Liver (tissue), 9 donors: ENCODE results near the gene BCORL1. TPM values are rescaled to one million over a fixed set of nuclear protein-coding genes. Genes with fewer than 3 reads are reported as not detected.

Experiments used
- DNase-seq: peaks from one replicate; pipeline ENCODE4 v3.0.0-alpha.2; 2017; ENCODE audit warnings: low spot score
- H3K27ac ChIP-seq, 2 donors: one replicate each; pipeline ENCODE4 v1.7.0; 2013; ENCODE audit warnings: inconsistent platforms in 2 of 2, low read length in 2 of 2, control low read depth in 1 of 2, low read depth in 1 of 2, mild to moderate bottlenecking in 1 of 2
- H3K27me3 ChIP-seq, 4 donors: one replicate each; pipeline versions ENCODE4 v1.6.1 to v1.7.0; 2013; ENCODE audit warnings: low read length in 3 of 4, inconsistent platforms in 1 of 4, mild to moderate bottlenecking in 1 of 4, moderate library complexity in 1 of 4; ENCODE audit not compliant: control insufficient read depth in 4 of 4, insufficient read depth in 4 of 4
- H3K36me3 ChIP-seq, 4 donors: one replicate each; pipeline versions ENCODE4 v1.6.1 to v1.7.0; 2013; ENCODE audit warnings: low read length in 3 of 4, mild to moderate bottlenecking in 3 of 4, low read depth in 1 of 4, moderate library complexity in 1 of 4; ENCODE audit not compliant: control insufficient read depth in 4 of 4, insufficient read depth in 3 of 4
- H3K4me1 ChIP-seq, 4 donors: one replicate each; pipeline versions ENCODE4 v1.6.1 to v1.7.0; 2013; ENCODE audit warnings: low read length in 3 of 4, mild to moderate bottlenecking in 3 of 4, moderate library complexity in 1 of 4; ENCODE audit not compliant: control insufficient read depth in 4 of 4, insufficient read depth in 4 of 4
- H3K4me3 ChIP-seq, 3 donors: one replicate each; pipeline versions ENCODE4 v1.6.1 to v1.7.0; 2013; ENCODE audit warnings: low read length in 3 of 3, control low read depth in 1 of 3, low read depth in 1 of 3, mild to moderate bottlenecking in 1 of 3
- H3K9ac ChIP-seq, 2 donors: one replicate each; pipeline ENCODE4 v1.7.0; 2013; ENCODE audit warnings: low read length in 2 of 2, mild to moderate bottlenecking in 2 of 2, moderate library complexity in 2 of 2, control low read depth in 1 of 2, low read depth in 1 of 2
- H3K9me3 ChIP-seq, 4 donors: one replicate each; pipeline versions ENCODE4 v1.6.1 to v1.7.0; 2013; ENCODE audit warnings: low read length in 3 of 4; ENCODE audit not compliant: control insufficient read depth in 4 of 4
- ATF3 ChIP-seq: IDR thresholded peaks from 2 replicates; pipeline ENCODE4 v1.6.1; 2016; ENCODE audit warnings: antibody characterized with exemption
- CTCF ChIP-seq: fragments of 150-350 bp; IDR thresholded peaks from 2 replicates; pipeline ENCODE4 v1.5.1; 2017; ENCODE audit warnings: improper control_type of control experiment, low read depth, low read length; ENCODE audit not compliant: missing input control
- EGR1 ChIP-seq, 2 donors: IDR thresholded peaks; 2 replicates each; pipeline ENCODE4 v1.6.1; 2016 to 2018; ENCODE audit warnings: antibody characterized with exemption in 2 of 2, low read depth in 2 of 2
- FOXA2 ChIP-seq: IDR thresholded peaks from 2 replicates; pipeline ENCODE4 v1.6.1; 2016; ENCODE audit warnings: antibody characterized with exemption
- HNF4A ChIP-seq, 2 donors: conservative IDR thresholded peaks; 2 replicates each; pipeline ENCODE4 v1.6.1; 2016; ENCODE audit warnings: antibody characterized with exemption in 2 of 2, mild to moderate bottlenecking in 2 of 2
- JUND ChIP-seq, 2 donors: IDR thresholded peaks; 2 replicates each; pipeline ENCODE4 v1.6.1; 2016; ENCODE audit warnings: antibody characterized with exemption in 2 of 2
- MAX ChIP-seq: IDR thresholded peaks from 2 replicates; pipeline ENCODE4 v1.6.1; 2016; ENCODE audit warnings: antibody characterized with exemption
- NR2F2 ChIP-seq: IDR thresholded peaks from 2 replicates; pipeline ENCODE4 v1.6.1; 2016; ENCODE audit warnings: antibody characterized with exemption
- RAD21 ChIP-seq, 2 donors: IDR thresholded peaks; 2 replicates each; pipeline ENCODE4 v1.6.1; 2016; ENCODE audit warnings: antibody characterized with exemption in 2 of 2, mild to moderate bottlenecking in 2 of 2
- REST ChIP-seq: IDR thresholded peaks from 2 replicates; pipeline ENCODE4 v1.6.1; 2016; ENCODE audit warnings: antibody characterized with exemption, mild to moderate bottlenecking
- RXRA ChIP-seq, 2 donors: IDR thresholded peaks; 2 replicates each; pipeline ENCODE4 v1.6.1; 2017 to 2018; ENCODE audit warnings: antibody characterized with exemption in 2 of 2, mild to moderate bottlenecking in 1 of 2
- SP1 ChIP-seq: IDR thresholded peaks from 2 replicates; pipeline ENCODE4 v1.6.1; 2018; ENCODE audit warnings: antibody characterized with exemption, mild to moderate bottlenecking
- ZBTB33 ChIP-seq: IDR thresholded peaks from 2 replicates; pipeline ENCODE4 v1.6.1; 2016; ENCODE audit warnings: antibody characterized with exemption
- WGBS: extraction: QIAGEN DNeasy Blood & Tissue Kit; methylation state at CpG from one replicate; pipeline ENCODE4 v1.1.7; 2013; 5-methylcytosine and 5-hydroxymethylcytosine counted together
- polyA plus RNA-seq, 2 donors: library from polyadenylated mRNA; stranded (reverse) in 1 of 2; unstranded in 1 of 2; fragments of 200-250 nt in 1 of 2; fragments of >200 nt in 1 of 2; fragmentation: Nextera tagmentation in 1 of 2; extraction: Ambion mirVana in 1 of 2; gene quantifications; one replicate each; pipeline versions ENCODE4 v1.2.1 to v1.2.3, GENCODE V29; 2013 to 2015
- total RNA-seq, 2 donors: library from RNA; depleted of rRNA; stranded (reverse); fragments of >200 nt; gene quantifications; one replicate each; pipeline ENCODE4 v1.2.3, GENCODE V29; 2014
- donor health status: healthy.
- donor health status: healthy.
- donor health status: healthy.
- donor health status: healthy.
- donor health status: healthy.

Gene BCORL1
- total and polyA plus RNA-seq, 4 donors: 1.7 to 5.3 (median 2.1) TPM

GRCh38 chrX:129957241-129958082, 25.0 kb upstream of the BCORL1 start:
- Histone ChIP-seq H3K4me1 (peaks cover 0 to 11% (median 7%) of the 10 kb centered on the region in 4 donors), H3K9me3 (no peaks in the 10 kb centered on the region), H3K4me3 (peak overlapping the region in 2 of 3 donors; percentile 54 to 56), H3K27me3 (no peaks in the 10 kb centered on the region), H3K27ac (peak overlapping the region; percentile 28 to 62), H3K9ac (no peak overlapping the region), H3K36me3 (no peaks in the 10 kb centered on the region)
- DNase-seq: peak; percentile 67
- WGBS: 13% methylated on average over 55 of the region's 56 CpGs
- no peak for TF ChIP-seq REST
- no peak for TF ChIP-seq HNF4A (conservative IDR thresholded peaks at IDR 0.05)
- TF ChIP-seq RXRA (IDR thresholded peaks at IDR 0.05): peak in 1 of 2 donors; percentile 6
- no peak for TF ChIP-seq FOXA2
- no peak for TF ChIP-seq CTCF
- TF ChIP-seq RAD21 (IDR thresholded peaks at IDR 0.05): no peak
- peak; percentile 12 for TF ChIP-seq SP1
- TF ChIP-seq EGR1 (IDR thresholded peaks at IDR 0.05; ENCODE audit: low read depth in 2 of 2): no peak
- TF ChIP-seq ZBTB33: no peak
- TF ChIP-seq NR2F2: peak; percentile 64
- no peak for TF ChIP-seq JUND (IDR thresholded peaks at IDR 0.05)

- no peak for DNase-seq
- no peak for TF ChIP-seq MAX
- no peak for TF ChIP-seq ATF3
- no peak overlapping the region for H3K4me3 ChIP-seq
- no peak overlapping the region for H3K27ac ChIP-seq
- no peak overlapping the region for H3K9ac ChIP-seq
- H3K27me3 ChIP-seq: no peaks in the 10 kb centered on the region
- peaks cover 0 to 8% (median 6%) of the 10 kb centered on the region in 4 donors for H3K4me1 ChIP-seq
- no peaks in the 10 kb centered on the region for H3K36me3 ChIP-seq
- H3K9me3 ChIP-seq: no peaks in the 10 kb centered on the region
- 82% methylated on average over 7 of the region's 7 CpGs for WGBS
Measured at GRCh38 chrX:129958083-129958465, 24.4 kb upstream of the BCORL1 start.
